Stomach smooth muscle (tissue), 2 donors: ENCODE results near the gene MRPL10.
A peak's percentile ranks its signal among the peaks of the same experiment; 100 is the strongest.

Source experiments
- H3K27ac ChIP-seq: one replicate; pipeline ENCODE4 v1.7.0; 2013; ENCODE audit warnings: mild to moderate bottlenecking, low read length, inconsistent platforms
- H3K27me3 ChIP-seq, 2 donors: one replicate each; pipeline ENCODE4 v1.7.0; 2013; ENCODE audit warnings: low read length in 2 of 2; ENCODE audit not compliant: insufficient read depth in 2 of 2, control insufficient read depth in 1 of 2
- H3K36me3 ChIP-seq, 2 donors: one replicate each; pipeline ENCODE4 v1.7.0; 2013; ENCODE audit warnings: low read length in 2 of 2; ENCODE audit not compliant: control insufficient read depth in 2 of 2, insufficient read depth in 2 of 2
- H3K4me1 ChIP-seq: one replicate; pipeline ENCODE4 v1.7.0; 2013; ENCODE audit warnings: low read length; ENCODE audit not compliant: control insufficient read depth, insufficient read depth
- H3K4me3 ChIP-seq, 2 donors: one replicate each; pipeline ENCODE4 v1.7.0; 2013; ENCODE audit warnings: low read length in 2 of 2
- H3K9ac ChIP-seq, 2 donors: one replicate each; pipeline ENCODE4 v1.7.0; 2013; ENCODE audit warnings: low read length in 2 of 2, mild to moderate bottlenecking in 1 of 2
- H3K9me3 ChIP-seq, 2 donors: one replicate each; pipeline ENCODE4 v1.7.0; 2013; ENCODE audit warnings: low read length in 2 of 2; ENCODE audit not compliant: control insufficient read depth in 2 of 2
- donor health status: healthy.
- donor health status: Pancreatic carcinoma.

Gene MRPL10

GRCh38 chr17:47803201-47803600, 28.1 kb downstream of the MRPL10 start:
- H3K36me3 ChIP-seq: peaks cover 0 to 2% of the 10 kb centered on the region in 2 donors
- H3K9ac ChIP-seq: no peak overlapping the region
- no peak overlapping the region for H3K4me3 ChIP-seq
- H3K27me3 ChIP-seq: peaks cover 2% of the 10 kb centered on the region in 2 donors
- no peaks in the 10 kb centered on the region for H3K4me1 ChIP-seq
- H3K9me3 ChIP-seq: no peaks in the 10 kb centered on the region
- no peak overlapping the region for H3K27ac ChIP-seq

GRCh38 chr17:47802341-47803022, 28.9 kb downstream of the MRPL10 start:
- Histone ChIP-seq H3K27ac (no peak overlapping the region), H3K27me3 (peaks cover 2% of the 10 kb centered on the region in 2 donors), H3K9me3 (no peaks in the 10 kb centered on the region), H3K4me1 (no peaks in the 10 kb centered on the region), H3K9ac (no peak overlapping the region), H3K36me3 (peaks cover 0 to 2% of the 10 kb centered on the region in 2 donors), H3K4me3 (no peak overlapping the region)

DNA sequence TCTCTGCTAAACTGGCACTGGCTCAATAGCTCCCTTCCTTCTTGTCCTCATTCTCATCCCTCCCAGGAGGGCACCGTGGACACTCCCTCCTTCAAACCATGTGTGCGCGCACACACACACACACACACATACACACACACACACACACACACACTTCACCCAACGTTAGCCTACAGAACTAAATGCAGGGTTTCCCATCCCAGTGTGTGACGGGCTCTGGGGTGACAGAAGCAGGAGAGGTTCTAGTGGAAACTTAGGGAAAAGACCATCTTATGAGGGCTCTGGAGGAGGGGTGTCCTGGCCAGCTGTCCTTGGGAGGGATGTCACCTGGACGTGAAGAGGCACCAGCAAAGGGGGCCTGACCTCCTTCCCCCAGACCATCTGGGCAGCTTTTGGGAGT, 29.4 kb downstream of the MRPL10 start:
- H3K9ac ChIP-seq: no peak overlapping the region
- no peaks in the 10 kb centered on the region for H3K4me1 ChIP-seq
- H3K36me3 ChIP-seq: no peaks in the 10 kb centered on the region
- H3K4me3 ChIP-seq: no peak overlapping the region
- no peak overlapping the region for H3K27ac ChIP-seq
- H3K27me3 ChIP-seq: peaks cover 2% of the 10 kb centered on the region in 2 donors
- no peaks in the 10 kb centered on the region for H3K9me3 ChIP-seq

DNA sequence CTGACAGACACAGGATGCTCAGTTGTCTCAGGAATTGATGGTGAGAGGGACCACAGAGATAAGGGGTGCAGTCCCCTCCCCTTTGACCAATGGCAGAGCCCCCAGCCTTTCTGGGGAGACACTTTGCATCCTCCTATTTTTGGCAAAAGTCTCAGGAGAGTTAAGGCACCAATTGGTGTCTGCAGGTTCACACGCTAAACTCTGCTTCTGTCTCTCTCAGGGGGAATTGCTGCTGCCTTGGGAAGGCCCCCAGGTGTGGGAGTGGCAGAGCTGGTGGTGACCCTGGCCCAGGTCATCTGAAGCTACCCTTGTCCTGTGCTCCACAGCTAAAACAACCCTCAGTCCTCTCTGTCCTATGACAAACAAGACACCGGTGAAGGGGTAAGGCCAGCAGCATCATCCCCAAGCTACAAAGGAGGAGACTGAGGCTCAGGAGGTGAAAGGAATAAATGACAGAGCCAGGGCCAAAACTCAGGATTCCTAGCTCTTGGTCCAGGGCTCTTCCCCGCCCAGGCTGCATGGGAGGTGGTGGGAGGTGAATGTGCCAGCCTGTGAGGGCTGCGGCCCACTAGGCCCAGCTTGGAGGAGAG, 30.1 kb downstream of the MRPL10 start:
- Histone ChIP-seq H3K4me1 (no peaks in the 10 kb centered on the region), H3K4me3 (no peak overlapping the region), H3K27ac (no peak overlapping the region), H3K27me3 (peaks cover 2% of the 10 kb centered on the region in 2 donors), H3K36me3 (no peaks in the 10 kb centered on the region), H3K9me3 (no peaks in the 10 kb centered on the region), H3K9ac (no peak overlapping the region)

- Histone ChIP-seq H3K4me1 (no peaks in the 10 kb centered on the region), H3K9ac (no peak overlapping the region), H3K36me3 (no peaks in the 10 kb centered on the region), H3K9me3 (no peaks in the 10 kb centered on the region), H3K4me3 (no peak overlapping the region), H3K27ac (no peak overlapping the region), H3K27me3 (peaks cover 2% of the 10 kb centered on the region in 2 donors)
These were observed 30.7 kb downstream of the MRPL10 start for GRCh38 chr17:47800686-47801085.

DNA sequence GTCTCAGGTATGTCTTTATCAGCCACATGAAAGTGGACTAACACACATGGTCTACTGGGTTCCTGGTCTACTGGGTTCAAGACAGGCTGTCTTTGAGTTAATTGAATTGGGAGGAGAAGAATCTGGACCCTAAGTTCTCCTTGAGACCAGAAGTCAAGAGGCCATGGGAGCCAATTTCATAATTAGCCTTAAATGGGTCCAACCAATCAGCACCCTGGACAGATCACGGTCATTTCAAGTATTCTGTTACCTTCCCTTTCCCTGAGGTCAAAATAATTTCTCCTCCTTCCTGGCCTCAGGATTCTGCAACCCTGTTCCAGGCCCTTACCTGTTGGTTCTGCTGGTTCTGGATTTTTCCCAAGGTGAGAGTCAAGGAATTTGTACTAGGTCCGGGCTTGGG, 33.5 kb downstream of the MRPL10 start:
- H3K27ac ChIP-seq: no peak overlapping the region
- no peaks in the 10 kb centered on the region for H3K36me3 ChIP-seq
- no peak overlapping the region for H3K9ac ChIP-seq
- no peaks in the 10 kb centered on the region for H3K9me3 ChIP-seq
- H3K27me3 ChIP-seq: peaks cover 2 to 14% of the 10 kb centered on the region in 2 donors
- no peak overlapping the region for H3K4me3 ChIP-seq
- H3K4me1 ChIP-seq: no peaks in the 10 kb centered on the region

- H3K27me3 ChIP-seq: peaks cover 17 to 45% of the 10 kb centered on the region in 2 donors
- H3K4me1 ChIP-seq: peaks cover 8% of the 10 kb centered on the region
- H3K27ac ChIP-seq: no peak overlapping the region
- H3K4me3 ChIP-seq: no peak overlapping the region
- H3K9ac ChIP-seq: no peak overlapping the region
- H3K36me3 ChIP-seq: no peaks in the 10 kb centered on the region
- no peaks in the 10 kb centered on the region for H3K9me3 ChIP-seq
These were observed 38.4 kb downstream of the MRPL10 start for GRCh38 chr17:47792979-47793378.

- no peak overlapping the region for H3K27ac ChIP-seq
- peaks cover 8% of the 10 kb centered on the region for H3K4me1 ChIP-seq
- peaks cover 19 to 47% of the 10 kb centered on the region in 2 donors for H3K27me3 ChIP-seq
- H3K9me3 ChIP-seq: no peaks in the 10 kb centered on the region
- H3K4me3 ChIP-seq: no peak overlapping the region
- no peak overlapping the region for H3K9ac ChIP-seq
- H3K36me3 ChIP-seq: no peaks in the 10 kb centered on the region
These were observed 38.9 kb downstream of the MRPL10 start for GRCh38 chr17:47792457-47792856.

DNA sequence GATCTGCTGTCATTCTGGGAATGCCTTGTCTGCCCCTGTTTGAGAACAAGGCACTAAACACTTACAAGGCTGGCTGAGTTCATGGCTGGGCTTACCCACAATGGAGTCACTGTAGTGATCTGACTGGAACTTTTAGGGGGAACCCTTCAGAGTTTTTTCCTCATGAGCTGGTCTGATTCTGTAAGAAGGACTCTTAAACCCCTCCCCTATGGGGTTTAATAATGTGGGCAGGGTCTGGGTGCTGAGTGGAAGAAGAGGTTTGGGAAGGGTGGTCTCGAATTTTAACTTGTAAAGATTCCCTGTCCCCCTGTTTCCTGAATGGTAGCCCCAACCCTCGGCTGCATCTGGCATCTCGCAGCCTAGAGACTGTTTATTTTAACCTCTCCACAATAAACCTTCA, 40.3 kb downstream of the MRPL10 start:
- Histone ChIP-seq H3K36me3 (no peaks in the 10 kb centered on the region), H3K4me3 (no peak overlapping the region), H3K9me3 (no peaks in the 10 kb centered on the region), H3K27ac (no peak overlapping the region), H3K4me1 (peaks cover 8% of the 10 kb centered on the region), H3K27me3 (peaks cover 19 to 47% of the 10 kb centered on the region in 2 donors), H3K9ac (no peak overlapping the region)

DNA sequence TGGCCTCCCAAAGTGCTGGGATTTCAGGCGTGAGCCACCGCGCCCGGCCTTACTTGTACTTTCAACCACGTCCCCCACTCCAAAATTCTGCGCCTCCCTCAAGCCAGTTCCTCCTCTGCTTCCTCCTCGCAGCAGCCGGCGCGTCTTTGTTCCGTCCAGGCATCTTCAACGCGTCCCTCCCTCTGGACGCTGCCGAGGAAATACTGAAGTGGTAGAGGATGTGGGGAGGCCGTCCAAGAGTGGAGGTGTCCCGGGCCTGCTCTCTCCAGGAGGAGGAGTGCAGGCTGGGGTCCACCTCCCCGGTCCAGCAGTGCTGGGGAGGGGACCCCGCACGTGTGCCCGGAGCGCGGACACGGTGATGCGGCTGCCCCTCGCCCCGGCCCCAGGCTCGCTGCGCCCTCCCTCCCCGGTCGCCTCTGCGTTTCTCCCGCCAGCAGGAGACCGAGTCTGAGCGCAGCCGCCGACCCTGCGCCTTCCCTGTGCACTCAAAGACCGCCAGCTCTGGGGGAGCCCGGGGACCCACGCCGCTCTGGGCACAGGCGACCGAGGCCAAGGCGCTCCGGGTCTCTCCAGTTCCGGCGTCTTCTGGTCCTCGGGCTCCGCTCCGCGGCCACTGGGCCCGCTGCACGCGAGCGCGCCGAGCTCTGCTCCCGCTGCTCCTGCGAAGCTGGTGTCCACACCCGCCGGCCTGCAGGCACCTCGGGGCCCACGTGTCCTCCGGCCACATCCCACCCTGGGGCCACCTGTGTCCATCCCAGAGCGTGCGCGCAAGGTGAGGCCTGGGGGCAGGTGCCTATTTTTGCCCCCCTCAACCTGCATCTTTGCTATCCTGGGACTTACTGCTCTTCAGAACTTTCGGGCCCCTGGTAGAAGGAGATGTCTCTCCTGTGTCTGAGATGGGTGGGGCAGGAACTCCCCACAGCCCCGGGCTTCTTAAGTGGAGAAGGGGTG, 41.5 kb downstream of the MRPL10 start:
- peaks cover 19 to 47% of the 10 kb centered on the region in 2 donors for H3K27me3 ChIP-seq

More for the DNA sequence above, 41.5 kb downstream of the MRPL10 start:
- Histone ChIP-seq H3K4me3 (peak overlapping the region; percentile 52 to 68), H3K27ac (no peak overlapping the region), H3K4me1 (peaks cover 8% of the 10 kb centered on the region), H3K9me3 (no peaks in the 10 kb centered on the region), H3K9ac (no peak overlapping the region), H3K36me3 (no peaks in the 10 kb centered on the region)
